RWPE1 (cell line): ENCODE data around the gene P2RX1.
A peak's percentile ranks its signal among the peaks of the same experiment; 100 is the strongest.

Source experiments
- CTCF ChIA-PET: fragments of 350-600 bp; sonication (Branson Sonifier 250); formaldehyde crosslinking; extraction: SDS; loops from one replicate; lab custom pipeline; 2021; lab: Yijun Ruan, JAX
- POLR2A ChIA-PET: fragments of 400-600 bp; formaldehyde crosslinking; extraction: SDS; loops from one replicate; lab custom pipeline; 2020; ENCODE audit warnings: antibody characterized with exemption; ENCODE audit not compliant: low non-redundant PET; lab: Yijun Ruan, JAX
- DNase-seq: peaks from one replicate; pipeline ENCODE4 v3.0.0; 2012; ENCODE audit warnings: low spot score
- H3K27ac ChIP-seq: fragments of 450-650 bp; 2 replicates; pipeline ENCODE4 v1.5.1; 2017
- CTCF ChIP-seq: fragments of 450-650 bp; conservative IDR thresholded peaks from 2 replicates; pipeline ENCODE4 v1.5.1; 2017; ENCODE audit warnings: low read depth, mild to moderate bottlenecking

The P2RX1 gene

DNA sequence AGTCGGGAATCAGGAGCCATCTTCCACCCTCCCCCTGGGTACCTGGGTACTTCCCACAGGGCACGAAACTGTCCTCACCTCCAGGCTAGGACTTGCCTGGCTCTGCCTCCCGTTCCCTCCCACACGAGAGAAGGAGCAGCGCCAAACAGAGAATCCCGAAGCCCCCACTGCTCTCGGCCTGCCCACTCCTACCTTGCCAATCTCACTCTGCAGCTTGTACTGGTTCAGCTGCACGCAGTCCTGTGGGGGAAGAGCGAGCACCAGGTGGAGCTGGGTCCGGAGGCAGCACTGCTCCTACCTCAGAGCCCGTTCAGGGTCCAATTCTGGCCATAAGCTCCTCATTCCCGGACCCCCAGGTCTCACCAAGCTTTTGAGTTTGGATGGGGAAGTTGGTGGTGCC, 32.1 kb downstream of the P2RX1 start:
- no peak for TF ChIP-seq CTCF
- POLR2A ChIA-PET: interaction anchor here (0.6 kb wide), 1 partner anchor 11 kb away, joined by 6 read pairs; no protein-coding TSS in a partner anchor
- CTCF ChIA-PET: no interaction called here
- DNase-seq: no peak
- no peak overlapping the region for H3K27ac ChIP-seq

DNA sequence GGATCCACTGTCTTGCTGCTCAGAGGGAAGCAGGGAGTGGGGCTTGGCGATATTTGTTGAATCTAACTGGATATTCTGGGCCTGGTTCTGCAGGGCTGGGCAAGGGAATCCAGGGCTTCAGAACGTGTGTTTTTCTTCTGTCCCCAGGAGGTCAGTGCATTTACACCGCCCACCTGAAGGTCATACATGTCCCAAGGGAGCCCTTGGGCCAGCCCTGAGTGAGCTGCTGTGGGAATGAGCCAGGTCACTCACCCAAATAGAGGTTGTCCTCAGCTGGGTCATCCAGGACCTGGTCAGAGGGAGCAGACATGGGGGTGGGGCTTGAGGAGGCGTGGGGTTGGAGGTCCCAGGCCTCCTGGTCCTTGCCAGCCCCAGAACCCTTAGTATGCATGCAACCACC, 34.0 kb downstream of the P2RX1 start:
- ChIA-PET POLR2A (no interaction called here), CTCF (no interaction called here)
- H3K27ac ChIP-seq: 0 out of 2 replicates have a peak overlapping the region, but pooled peaks have one; percentile 9
- DNase-seq: no peak
- no peak for TF ChIP-seq CTCF

DNA sequence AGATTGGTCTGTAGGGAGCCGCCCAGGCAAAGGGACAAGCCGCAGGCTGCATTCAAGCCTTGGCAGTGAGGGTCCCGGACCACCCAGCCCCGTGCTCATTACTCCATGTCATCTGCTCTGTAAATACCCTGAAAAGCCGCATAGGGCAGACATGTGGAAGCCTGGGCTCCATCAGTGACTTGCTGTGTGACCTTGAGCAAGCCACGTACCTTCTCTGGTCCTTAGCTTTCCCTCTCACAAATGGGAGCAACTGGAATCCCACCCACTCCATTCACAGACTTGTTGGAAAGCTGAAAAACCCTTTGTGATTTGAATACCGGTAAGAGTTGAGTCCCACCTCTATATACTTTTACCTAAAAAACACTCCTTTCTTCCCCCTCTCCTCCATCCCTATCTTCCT, 35.3 kb downstream of the P2RX1 start:
- ChIA-PET POLR2A (no interaction called here), CTCF (interaction anchor here (0.6 kb wide), 1 partner anchor 14 kb away, joined by 8 read pairs; no protein-coding TSS in a partner anchor)
- no peak overlapping the region for H3K27ac ChIP-seq
- TF ChIP-seq CTCF: no peak
- DNase-seq: no peak

DNA sequence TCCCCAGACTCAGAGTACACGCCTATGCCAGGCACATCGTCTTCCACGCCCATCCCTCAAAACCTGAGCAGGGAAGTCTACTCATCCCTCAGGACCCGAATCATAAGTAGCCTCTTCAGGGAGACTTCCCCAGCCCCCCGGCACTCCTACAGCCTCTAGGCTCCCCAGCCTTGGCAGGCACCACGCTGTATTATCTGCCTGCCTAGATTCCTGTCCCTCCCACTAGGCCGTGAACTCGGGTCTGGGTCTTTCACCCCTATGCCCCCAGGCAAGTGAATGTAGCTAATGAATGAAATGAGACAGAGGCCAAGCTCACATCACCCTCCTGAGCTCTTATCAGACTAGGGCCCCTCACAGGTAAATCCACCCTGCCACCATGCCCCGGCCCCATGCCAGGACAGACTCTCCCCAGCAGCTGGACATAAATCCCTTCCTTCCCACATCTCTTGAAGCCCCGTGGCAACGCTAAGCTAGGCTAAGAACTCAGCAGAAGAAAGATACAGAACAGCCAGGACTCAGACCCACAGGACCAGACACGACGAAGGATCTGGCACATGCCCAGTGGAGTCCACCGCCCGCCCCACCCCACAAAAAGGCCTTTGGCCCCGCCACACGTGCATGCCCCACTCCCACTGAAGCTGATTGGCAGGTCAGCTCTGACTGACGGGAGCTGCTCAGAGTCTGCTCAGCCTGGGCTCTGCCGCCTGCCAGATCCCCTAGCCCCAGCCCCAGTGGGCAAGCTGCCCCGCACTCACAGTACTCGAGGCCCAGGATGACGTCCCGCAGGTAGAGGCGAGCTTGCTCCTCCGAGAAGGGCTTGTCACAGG, 36.5 kb downstream of the P2RX1 start:
- DNase-seq: no peak
- peak overlapping the region; percentile 41 for H3K27ac ChIP-seq
- ChIA-PET CTCF (interaction anchor here (1.1 kb wide), 1 partner anchor 34 kb away, joined by 3 read pairs; no protein-coding TSS in a partner anchor), POLR2A (no interaction called here)
- no peak for TF ChIP-seq CTCF

DNA sequence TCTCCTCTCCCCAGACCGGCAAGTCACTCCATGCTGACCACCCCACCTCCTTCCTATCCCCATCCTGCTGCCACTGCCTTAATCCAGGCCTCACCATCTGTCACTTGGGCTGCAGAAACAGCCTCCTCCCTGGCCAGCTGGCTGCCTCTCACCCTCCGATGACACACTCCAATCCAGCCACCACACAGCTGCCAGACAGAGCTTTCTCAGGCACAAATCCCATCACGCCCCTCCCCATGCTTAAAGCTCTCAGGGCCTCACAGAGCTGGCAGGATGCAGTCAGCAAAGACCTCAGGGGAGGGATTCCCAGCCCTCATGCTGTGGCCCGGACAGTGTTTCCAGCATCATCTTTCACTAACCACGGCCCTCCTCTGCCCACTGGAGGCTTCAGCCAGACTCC, 37.1 kb downstream of the P2RX1 start:
- H3K27ac ChIP-seq: peak overlapping the region; percentile 41
- no peak for TF ChIP-seq CTCF
- ChIA-PET CTCF (no interaction called here), POLR2A (no interaction called here)
- DNase-seq: no peak

DNA sequence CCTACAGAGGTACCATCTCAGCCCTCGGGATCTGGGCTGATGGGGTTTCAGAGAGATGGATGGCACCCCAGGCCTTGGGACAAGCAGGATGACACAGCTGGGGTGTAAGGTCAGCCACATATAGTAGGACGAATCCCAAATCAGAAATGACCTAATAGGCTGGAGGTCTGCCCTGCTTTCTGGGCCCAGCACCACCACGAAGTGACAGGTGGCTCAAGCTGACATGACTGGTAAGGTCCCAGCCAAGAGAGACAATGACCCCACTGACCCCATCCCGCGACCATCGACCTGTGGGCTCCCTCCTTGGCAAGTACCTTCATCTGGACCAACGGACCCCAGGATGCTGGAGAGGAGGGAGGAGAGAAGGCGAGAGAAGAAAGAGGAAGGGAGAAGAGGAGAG, 39.0 kb downstream of the P2RX1 start:
- H3K27ac ChIP-seq: no peak overlapping the region
- CTCF ChIA-PET: no interaction called here
- DNase-seq: no peak
- POLR2A ChIA-PET: no interaction called here
- no peak for TF ChIP-seq CTCF
